GM21619 (cell line): ENCODE results near the gene MOB3B.
A peak's percentile ranks its signal among the peaks of the same experiment; 100 is the strongest.

ENCODE experiments used
- ATAC-seq: cut with Tn5 transposase; IDR thresholded peaks from one replicate; pipeline ENCODE4 v1.9.1; 2021; ENCODE audit not compliant: unreplicated experiment

The MOB3B gene

GRCh38 chr9:27529316-27530278 is at the start of gene MOB3B:
TSS of gene MOB3B (minus strand) at chr9:27529814. CDS start at chr9:27455550, 74,264 bp downstream.
- ATAC-seq: peak; percentile 73

GRCh38 chr9:27573634-27574590 is 44.3 kb upstream of the MOB3B start:
- ATAC-seq: peak; percentile 84

- peak; percentile 64 for ATAC-seq
These were observed 43.5 kb upstream of the MOB3B start, which contains the start of gene C9orf72 for GRCh38 chr9:27572918-27573633. TSS of gene C9orf72 (minus strand) at chr9:27573481. CDS start at chr9:27567120, 6,361 bp downstream.

GRCh38 chr9:27572566-27572917 is 42.9 kb upstream of the MOB3B start:
- ATAC-seq: peak; percentile 37

GRCh38 chr9:27572061-27572460 is 42.4 kb upstream of the MOB3B start:
- ATAC-seq: no peak

GRCh38 chr9:27571011-27571410 is 41.4 kb upstream of the MOB3B start:
- ATAC-seq: no peak

GRCh38 chr9:27569406-27569805 is 39.8 kb upstream of the MOB3B start:
- ATAC-seq: no peak

GRCh38 chr9:27566118-27566517 is 36.5 kb upstream of the MOB3B start:
- ATAC-seq: no peak

- no peak for ATAC-seq
These were observed 36.1 kb upstream of the MOB3B start for GRCh38 chr9:27565696-27566095.

GRCh38 chr9:27564670-27565069 is 35.1 kb upstream of the MOB3B start:
- no peak for ATAC-seq

- no peak for ATAC-seq
These were observed 34.3 kb upstream of the MOB3B start for GRCh38 chr9:27563738-27564430.

- ATAC-seq: peak; percentile 55
These were observed 32.1 kb upstream of the MOB3B start for GRCh38 chr9:27561685-27562084.

GRCh38 chr9:27560457-27560856 is 30.8 kb upstream of the MOB3B start:
- ATAC-seq: no peak

GRCh38 chr9:27558307-27558706 is 28.7 kb upstream of the MOB3B start:
- ATAC-seq: no peak

GRCh38 chr9:27556470-27556869 is 26.9 kb upstream of the MOB3B start:
- no peak for ATAC-seq

- ATAC-seq: no peak
These were observed 25.1 kb upstream of the MOB3B start for GRCh38 chr9:27554712-27555111.

GRCh38 chr9:27549196-27549755 is 19.7 kb upstream of the MOB3B start:
- ATAC-seq: no peak

GRCh38 chr9:27548055-27548741 is 18.6 kb upstream of the MOB3B start:
- ATAC-seq: no peak

- ATAC-seq: no peak
These were observed 15.9 kb upstream of the MOB3B start for GRCh38 chr9:27545471-27545870.
